Testis (tissue), 2 donors: ENCODE measurements around the gene NFKB1.

Experiments
- POLR2A ChIP-seq: fragments of 450-650 bp; IDR thresholded peaks from one replicate; pipeline ENCODE4 v1.6.1; 2017; ENCODE audit warnings: antibody characterized with exemption, mild to moderate bottlenecking, moderate library complexity
- TF ChIP-seq, protein P1 (sequence below), 3 experiments: fragments of 450-650 bp in 2 of 3; fragments of 200-600 bp in 1 of 3; sonication (generic) in 1 of 3; IDR thresholded peaks; one replicate each; pipeline ENCODE4 v1.5.1; 2016 to 2019; ENCODE audit warnings: antibody characterized with exemption in 3 of 3, mild to moderate bottlenecking in 2 of 3, moderate library complexity in 1 of 3

DNA sequence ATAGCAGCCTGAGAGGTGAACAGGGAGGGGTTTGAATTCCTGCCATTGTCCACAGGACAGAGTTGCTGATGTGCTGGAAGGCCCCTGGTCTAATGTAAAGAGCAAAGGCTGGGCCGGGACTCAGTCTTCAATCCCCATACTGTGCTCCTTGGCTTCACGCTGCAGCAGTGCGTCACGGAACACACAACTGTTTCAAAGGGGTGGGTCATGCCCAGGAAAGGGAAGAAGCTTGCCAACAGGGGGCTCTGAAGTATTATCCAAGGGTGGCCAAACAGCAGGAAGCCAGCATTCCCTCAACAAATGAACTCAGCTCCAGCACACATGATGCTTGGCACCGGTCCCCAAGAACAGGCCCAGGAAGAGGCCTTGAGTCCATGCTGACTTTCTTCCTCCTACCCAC is 122.5 kb downstream of the NFKB1 start:
- no peak for TF ChIP-seq POLR2A
- TF ChIP-seq, protein P1, sequence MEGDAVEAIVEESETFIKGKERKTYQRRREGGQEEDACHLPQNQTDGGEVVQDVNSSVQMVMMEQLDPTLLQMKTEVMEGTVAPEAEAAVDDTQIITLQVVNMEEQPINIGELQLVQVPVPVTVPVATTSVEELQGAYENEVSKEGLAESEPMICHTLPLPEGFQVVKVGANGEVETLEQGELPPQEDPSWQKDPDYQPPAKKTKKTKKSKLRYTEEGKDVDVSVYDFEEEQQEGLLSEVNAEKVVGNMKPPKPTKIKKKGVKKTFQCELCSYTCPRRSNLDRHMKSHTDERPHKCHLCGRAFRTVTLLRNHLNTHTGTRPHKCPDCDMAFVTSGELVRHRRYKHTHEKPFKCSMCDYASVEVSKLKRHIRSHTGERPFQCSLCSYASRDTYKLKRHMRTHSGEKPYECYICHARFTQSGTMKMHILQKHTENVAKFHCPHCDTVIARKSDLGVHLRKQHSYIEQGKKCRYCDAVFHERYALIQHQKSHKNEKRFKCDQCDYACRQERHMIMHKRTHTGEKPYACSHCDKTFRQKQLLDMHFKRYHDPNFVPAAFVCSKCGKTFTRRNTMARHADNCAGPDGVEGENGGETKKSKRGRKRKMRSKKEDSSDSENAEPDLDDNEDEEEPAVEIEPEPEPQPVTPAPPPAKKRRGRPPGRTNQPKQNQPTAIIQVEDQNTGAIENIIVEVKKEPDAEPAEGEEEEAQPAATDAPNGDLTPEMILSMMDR (IDR thresholded peaks at IDR 0.05), result no peak
